Measurements from ENCODE around the gene DPRX.

DNA sequence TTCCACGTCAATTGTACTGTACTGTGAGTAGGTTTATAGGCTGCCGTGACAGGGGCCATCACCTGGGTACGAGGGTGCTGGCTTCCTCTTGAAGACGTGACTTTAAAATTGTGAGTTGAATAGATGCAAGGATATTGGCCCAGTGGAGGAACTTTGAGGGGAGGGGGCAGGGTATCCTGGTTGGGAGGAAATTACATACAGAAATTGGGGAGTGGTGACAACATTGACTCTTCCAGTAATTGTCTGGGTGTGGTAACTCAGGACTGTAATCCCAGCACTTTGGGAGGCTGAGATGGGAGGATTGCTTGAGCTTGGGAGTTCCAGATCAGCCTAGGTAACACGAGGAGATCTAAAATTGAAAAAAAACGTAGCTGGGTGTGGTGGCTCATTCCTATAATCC, 30.4 kb downstream of the DPRX start:
- TF ChIP-seq ZNF121 (CRISPR knock-in tag; IDR thresholded peaks at IDR 0.05) (no peak), CREB1 (CRISPR knock-in tag; IDR thresholded peaks at IDR 0.05) (no peak), ZBTB21 (CRISPR knock-in tag; IDR thresholded peaks at IDR 0.05; ENCODE audit: borderline replicate concordance) (no peak), NR2C2 (CRISPR knock-in tag; IDR thresholded peaks at IDR 0.05) (no peak), TEAD4 (CRISPR knock-in tag; IDR thresholded peaks at IDR 0.05) (no peak)
- TF ChIP-seq, protein P1, sequence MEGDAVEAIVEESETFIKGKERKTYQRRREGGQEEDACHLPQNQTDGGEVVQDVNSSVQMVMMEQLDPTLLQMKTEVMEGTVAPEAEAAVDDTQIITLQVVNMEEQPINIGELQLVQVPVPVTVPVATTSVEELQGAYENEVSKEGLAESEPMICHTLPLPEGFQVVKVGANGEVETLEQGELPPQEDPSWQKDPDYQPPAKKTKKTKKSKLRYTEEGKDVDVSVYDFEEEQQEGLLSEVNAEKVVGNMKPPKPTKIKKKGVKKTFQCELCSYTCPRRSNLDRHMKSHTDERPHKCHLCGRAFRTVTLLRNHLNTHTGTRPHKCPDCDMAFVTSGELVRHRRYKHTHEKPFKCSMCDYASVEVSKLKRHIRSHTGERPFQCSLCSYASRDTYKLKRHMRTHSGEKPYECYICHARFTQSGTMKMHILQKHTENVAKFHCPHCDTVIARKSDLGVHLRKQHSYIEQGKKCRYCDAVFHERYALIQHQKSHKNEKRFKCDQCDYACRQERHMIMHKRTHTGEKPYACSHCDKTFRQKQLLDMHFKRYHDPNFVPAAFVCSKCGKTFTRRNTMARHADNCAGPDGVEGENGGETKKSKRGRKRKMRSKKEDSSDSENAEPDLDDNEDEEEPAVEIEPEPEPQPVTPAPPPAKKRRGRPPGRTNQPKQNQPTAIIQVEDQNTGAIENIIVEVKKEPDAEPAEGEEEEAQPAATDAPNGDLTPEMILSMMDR (IDR thresholded peaks at IDR 0.05): no peak
- TF ChIP-seq, protein P2, sequence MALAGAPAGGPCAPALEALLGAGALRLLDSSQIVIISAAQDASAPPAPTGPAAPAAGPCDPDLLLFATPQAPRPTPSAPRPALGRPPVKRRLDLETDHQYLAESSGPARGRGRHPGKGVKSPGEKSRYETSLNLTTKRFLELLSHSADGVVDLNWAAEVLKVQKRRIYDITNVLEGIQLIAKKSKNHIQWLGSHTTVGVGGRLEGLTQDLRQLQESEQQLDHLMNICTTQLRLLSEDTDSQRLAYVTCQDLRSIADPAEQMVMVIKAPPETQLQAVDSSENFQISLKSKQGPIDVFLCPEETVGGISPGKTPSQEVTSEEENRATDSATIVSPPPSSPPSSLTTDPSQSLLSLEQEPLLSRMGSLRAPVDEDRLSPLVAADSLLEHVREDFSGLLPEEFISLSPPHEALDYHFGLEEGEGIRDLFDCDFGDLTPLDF (CRISPR knock-in tag; IDR thresholded peaks at IDR 0.05): no peak
- TF ChIP-seq, protein P3, sequence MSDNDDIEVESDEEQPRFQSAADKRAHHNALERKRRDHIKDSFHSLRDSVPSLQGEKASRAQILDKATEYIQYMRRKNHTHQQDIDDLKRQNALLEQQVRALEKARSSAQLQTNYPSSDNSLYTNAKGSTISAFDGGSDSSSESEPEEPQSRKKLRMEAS (CRISPR knock-in tag; IDR thresholded peaks at IDR 0.05): no peak

Measured in WTC11 (cell line).